ENCODE measurements around the gene PP2D1. TPM values are rescaled to one million over a fixed set of nuclear protein-coding genes. Genes with fewer than 3 reads are reported as not detected.
"Not testable (repeated sequence)": the region's sequence is repeated elsewhere in the genome, so short reads cannot be mapped to it uniquely, and the experiment has no call there.

The PP2D1 gene
- total RNA-seq, 1 donor from 2014 or later: not detected

- no peak for TF ChIP-seq CTCF (conservative IDR thresholded peaks at IDR 0.05)
- H3K36me3 Mint-ChIP-seq: no peaks in the 10 kb centered on the region
- H3K9me3 Mint-ChIP-seq: no peaks in the 10 kb centered on the region
- H3K4me1 Mint-ChIP-seq (ENCODE audit: unreplicated experiment): no peaks in the 10 kb centered on the region
- no peak overlapping the region for H3K27ac Mint-ChIP-seq
- DNase-seq (ENCODE audit: extremely low spot score, unreplicated experiment): no peak
- H3K27me3 Mint-ChIP-seq: no peaks in the 10 kb centered on the region
- no peak overlapping the region for H3K4me3 Mint-ChIP-seq
Observed at GRCh38 chr3:20007960-20008359, 4.1 kb downstream of the PP2D1 start.

- H3K27ac Mint-ChIP-seq: no peak overlapping the region
- H3K27me3 Mint-ChIP-seq: no peaks in the 10 kb centered on the region
- no peak for TF ChIP-seq CTCF (conservative IDR thresholded peaks at IDR 0.05)
Observed at GRCh38 chr3:20001932-20002331, 10.1 kb downstream of the PP2D1 start.

GRCh38 chr3:19997502-19997901 is 14.6 kb downstream of the PP2D1 start:
- no peak overlapping the region for H3K4me3 Mint-ChIP-seq
- no peaks in the 10 kb centered on the region for H3K9me3 Mint-ChIP-seq
- H3K36me3 Mint-ChIP-seq: no peaks in the 10 kb centered on the region
- no peaks in the 10 kb centered on the region for H3K27me3 Mint-ChIP-seq
- no peak overlapping the region for H3K27ac Mint-ChIP-seq
- DNase-seq (ENCODE audit: extremely low spot score, unreplicated experiment): no peak
- TF ChIP-seq CTCF (conservative IDR thresholded peaks at IDR 0.05): no peak
- no peaks in the 10 kb centered on the region for H3K4me1 Mint-ChIP-seq (ENCODE audit: unreplicated experiment)

More at GRCh38 chr3:20001932-20002331, 10.1 kb downstream of the PP2D1 start:
- no peak for DNase-seq (ENCODE audit: extremely low spot score, unreplicated experiment)
- H3K4me3 Mint-ChIP-seq: no peak overlapping the region
- H3K9me3 Mint-ChIP-seq: no peaks in the 10 kb centered on the region
- no peaks in the 10 kb centered on the region for H3K4me1 Mint-ChIP-seq (ENCODE audit: unreplicated experiment)
- H3K36me3 Mint-ChIP-seq: no peaks in the 10 kb centered on the region

- Mint-ChIP-seq H3K27ac (no peak overlapping the region), H3K9me3 (no peaks in the 10 kb centered on the region), H3K27me3 (no peaks in the 10 kb centered on the region), H3K4me3 (no peak overlapping the region), H3K4me1 (ENCODE audit: unreplicated experiment) (no peaks in the 10 kb centered on the region), H3K36me3 (no peaks in the 10 kb centered on the region)
- TF ChIP-seq CTCF (conservative IDR thresholded peaks at IDR 0.05): no peak
- DNase-seq (ENCODE audit: extremely low spot score, unreplicated experiment): no peak
Observed at GRCh38 chr3:19994796-19995195, 17.3 kb downstream of the PP2D1 start.

- peaks cover 17% of the 10 kb centered on the region for H3K36me3 Mint-ChIP-seq
- H3K4me1 Mint-ChIP-seq (ENCODE audit: unreplicated experiment); H3K4me3 Mint-ChIP-seq; DNase-seq (ENCODE audit: extremely low spot score, unreplicated experiment); H3K9me3 Mint-ChIP-seq; H3K27ac Mint-ChIP-seq; H3K27me3 Mint-ChIP-seq: not testable (repeated sequence)
Observed at GRCh38 chr3:19988904-19989303, 23.2 kb downstream of the PP2D1 start.

GRCh38 chr3:19972054-19972453 is 40.0 kb downstream of the PP2D1 start:
- Mint-ChIP-seq H3K4me1 (ENCODE audit: unreplicated experiment) (peaks cover 12% of the 10 kb centered on the region), H3K27ac (no peak overlapping the region), H3K27me3 (no peaks in the 10 kb centered on the region), H3K9me3 (no peaks in the 10 kb centered on the region), H3K4me3 (no peak overlapping the region), H3K36me3 (peaks cover 26% of the 10 kb centered on the region)
- no peak for DNase-seq (ENCODE audit: extremely low spot score, unreplicated experiment)
- no peak for TF ChIP-seq CTCF (conservative IDR thresholded peaks at IDR 0.05)
